Ascending aorta (tissue), 2 donors: Measurements from ENCODE around the gene JMJD6. TPM values are rescaled to one million over a fixed set of nuclear protein-coding genes. Genes with fewer than 3 reads are reported as not detected.

ENCODE experiments used
- DNase-seq, 2 donors: peaks; one replicate each; pipeline ENCODE4 v3.0.0-alpha.2; 2019; ENCODE audit warnings: low spot score in 2 of 2
- H3K27ac ChIP-seq, 2 donors: fragments of 200-600 bp; sonication (generic); one replicate each; pipeline ENCODE4 v1.5.1; 2016 to 2017; ENCODE audit warnings: mild to moderate bottlenecking in 1 of 2
- H3K27me3 ChIP-seq: fragments of 200-600 bp; sonication (generic); one replicate; pipeline ENCODE4 v1.5.1; 2017
- H3K36me3 ChIP-seq, 2 donors: fragments of 200-600 bp; sonication (generic); one replicate each; pipeline ENCODE4 v1.5.1; 2016
- H3K4me1 ChIP-seq, 2 donors: fragments of 200-600 bp; sonication (generic); one replicate each; pipeline ENCODE4 v1.5.1; 2016 to 2017; ENCODE audit warnings: mild to moderate bottlenecking in 1 of 2
- H3K4me3 ChIP-seq, 2 donors: fragments of 200-600 bp; sonication (generic); one replicate each; pipeline ENCODE4 v1.5.1; 2016 to 2017; ENCODE audit warnings: mild to moderate bottlenecking in 1 of 2
- H3K9me3 ChIP-seq, 2 donors: fragments of 200-600 bp; sonication (generic); one replicate each; pipeline ENCODE4 v1.5.1; 2016
- CTCF ChIP-seq, 3 experiments: fragments of 200-600 bp in 2 of 3; fragments of 450-650 bp in 1 of 3; sonication (generic) in 2 of 3; IDR thresholded peaks; one replicate each; pipeline ENCODE4 v1.5.1; 2016 to 2019; ENCODE audit warnings: antibody characterized with exemption in 3 of 3, mild to moderate bottlenecking in 1 of 3, moderate library complexity in 1 of 3
- intact Hi-C: fragments of 100-400 bp; cut with DNase I; formaldehyde crosslinking; loops from one replicate; pipeline ENCODE4 v1.15.1; 2023
- total RNA-seq: library from RNA; depleted of rRNA; stranded (reverse); fragments of >200 nt; gene quantifications from one replicate; pipeline ENCODE4 v1.1.0, GENCODE V29; 2016

Gene JMJD6
- total RNA-seq, 1 donor from 2014 or later: 29.4 TPM

GRCh38 chr17:76690596-76691280 is 35.7 kb downstream of the JMJD6 start:
- Histone ChIP-seq H3K27me3 (no peaks in the 10 kb centered on the region), H3K36me3 (peaks cover 0 to 8% of the 10 kb centered on the region in 2 donors), H3K9me3 (no peaks in the 10 kb centered on the region), H3K4me1 (peaks cover 12 to 61% of the 10 kb centered on the region in 2 donors), H3K27ac (peak overlapping the region in 1 of 2 donors; percentile 33), H3K4me3 (no peak overlapping the region)
- TF ChIP-seq CTCF (IDR thresholded peaks at IDR 0.05): no peak
- intact Hi-C loops: no loop called here
- no peak for DNase-seq

- Histone ChIP-seq H3K4me3 (no peak overlapping the region), H3K27ac (peak overlapping the region in 1 of 2 donors; percentile 89), H3K4me1 (peaks cover 9 to 54% of the 10 kb centered on the region in 2 donors), H3K27me3 (no peaks in the 10 kb centered on the region), H3K9me3 (no peaks in the 10 kb centered on the region), H3K36me3 (peaks cover 4 to 17% of the 10 kb centered on the region in 2 donors)
- TF ChIP-seq CTCF (IDR thresholded peaks at IDR 0.05): no peak
- DNase-seq: no peak
- intact Hi-C loops: loop anchor here (5.0 kb wide), 1 partner anchor 37 kb away; the partner anchor contains the start of genes JMJD6 and METTL23
Measured at GRCh38 chr17:76689859-76690258, 36.5 kb downstream of the JMJD6 start.

- peak in 1 of 2 donors; percentile 66 for DNase-seq
- peaks cover 9 to 42% of the 10 kb centered on the region in 2 donors for H3K4me1 ChIP-seq
- H3K4me3 ChIP-seq: peak overlapping the region in 1 of 2 donors; percentile 21
Measured at GRCh38 chr17:76688165-76688622, 38.2 kb downstream of the JMJD6 start.

GRCh38 chr17:76687298-76688164 is 38.9 kb downstream of the JMJD6 start:
- peaks cover 9 to 40% of the 10 kb centered on the region in 2 donors for H3K4me1 ChIP-seq

More at GRCh38 chr17:76688165-76688622, 38.2 kb downstream of the JMJD6 start:
- H3K27ac ChIP-seq: peak overlapping the region; percentile 89 to 91
- no peaks in the 10 kb centered on the region for H3K27me3 ChIP-seq
- intact Hi-C loops: loop anchor here (5.0 kb wide), 1 partner anchor 39 kb away; the partner anchor contains the start of genes JMJD6 and METTL23
- peaks cover 20 to 34% of the 10 kb centered on the region in 2 donors for H3K36me3 ChIP-seq
- TF ChIP-seq CTCF (IDR thresholded peaks at IDR 0.05): peak in 2 of 3 experiments; percentile 13 to 38
- H3K9me3 ChIP-seq: no peaks in the 10 kb centered on the region

More at GRCh38 chr17:76687298-76688164, 38.9 kb downstream of the JMJD6 start:
- no peaks in the 10 kb centered on the region for H3K27me3 ChIP-seq
- intact Hi-C loops: loop anchor here (1.0 to 5.0 kb wide), 2 partner anchors 24 to 40 kb away; partner anchors contain the start of genes JMJD6 and METTL23
- H3K9me3 ChIP-seq: no peaks in the 10 kb centered on the region
- peaks cover 25 to 40% of the 10 kb centered on the region in 2 donors for H3K36me3 ChIP-seq
- no peak for TF ChIP-seq CTCF (IDR thresholded peaks at IDR 0.05)
- peak in 1 of 2 donors; percentile 83 for DNase-seq
- H3K27ac ChIP-seq: peak overlapping the region; percentile 89 to 91
- peak overlapping the region in 1 of 2 donors; percentile 21 for H3K4me3 ChIP-seq
